GM20431 (cell line): ENCODE data around the gene KRTAP9-1.
"Not testable (repeated sequence)": the region's sequence is repeated elsewhere in the genome, so short reads cannot be mapped to it uniquely, and the experiment has no call there.

Experiments
- in situ Hi-C: fragments of 300-500 bp; cut with MseI, MboI; formaldehyde crosslinking; loops from one replicate; pipeline ENCODE4 v1.15.0; 2020; ENCODE audit warnings: low sequenced_read_pairs; ENCODE audit not compliant: unreplicated experiment

KRTAP9-1 gene

GRCh38 chr17:41189837-41190318, at the start of gene KRTAP9-1:
Gene KRTAP9-1, plus strand, starts transcription at chr17:41189887. Its CDS starts 0 bp downstream, at chr17:41189887.
- in situ Hi-C loops, result not testable (repeated sequence)

- in situ Hi-C loops, result no loop called here
Measured at GRCh38 chr17:41140360-41141131, 49.1 kb upstream of the KRTAP9-1 start, which contains the start of gene KRTAP4-6. Gene KRTAP4-6, minus strand, starts transcription at chr17:41140544. Its CDS starts 57 bp downstream, at chr17:41140487.

- in situ Hi-C loops, result no loop called here
Measured at GRCh38 chr17:41141361-41141760, 48.3 kb upstream of the KRTAP9-1 start.

GRCh38 chr17:41144846-41145245, 44.8 kb upstream of the KRTAP9-1 start:
- in situ Hi-C loops, result no loop called here

GRCh38 chr17:41145261-41145660, 44.4 kb upstream of the KRTAP9-1 start:
- in situ Hi-C loops, result no loop called here

- in situ Hi-C loops, result no loop called here
Measured at GRCh38 chr17:41147531-41148204, 42.0 kb upstream of the KRTAP9-1 start.

- in situ Hi-C loops, result not testable (repeated sequence)
Measured at GRCh38 chr17:41148971-41149651, 40.6 kb upstream of the KRTAP9-1 start.

- in situ Hi-C loops, result no loop called here
Measured at GRCh38 chr17:41149652-41149985, 40.1 kb upstream of the KRTAP9-1 start, which contains the start of gene KRTAP4-5. Gene KRTAP4-5, minus strand, starts transcription at chr17:41149825. Its CDS starts 58 bp downstream, at chr17:41149767.

GRCh38 chr17:41150026-41150425, 39.7 kb upstream of the KRTAP9-1 start:
- in situ Hi-C loops, result no loop called here

GRCh38 chr17:41151525-41151924, 38.2 kb upstream of the KRTAP9-1 start:
- in situ Hi-C loops, result no loop called here

- in situ Hi-C loops, result no loop called here
Measured at GRCh38 chr17:41153856-41154255, 35.8 kb upstream of the KRTAP9-1 start.

- in situ Hi-C loops, result not testable (repeated sequence)
Measured at GRCh38 chr17:41160190-41160589, 29.5 kb upstream of the KRTAP9-1 start.

- in situ Hi-C loops, result no loop called here
Measured at GRCh38 chr17:41160648-41161047, 29.0 kb upstream of the KRTAP9-1 start, which contains the start of gene KRTAP4-4. Gene KRTAP4-4, minus strand, starts transcription at chr17:41160748. Its CDS starts 57 bp downstream, at chr17:41160691.

GRCh38 chr17:41163828-41164227, 25.9 kb upstream of the KRTAP9-1 start:
- in situ Hi-C loops, result no loop called here

- in situ Hi-C loops, result no loop called here
Measured at GRCh38 chr17:41167561-41167960, 22.1 kb upstream of the KRTAP9-1 start.

GRCh38 chr17:41168121-41168520, 21.6 kb upstream of the KRTAP9-1 start, which contains the start of gene KRTAP4-3:
Gene KRTAP4-3, minus strand, starts transcription at chr17:41168221. Its CDS starts 49 bp downstream, at chr17:41168172.
- in situ Hi-C loops, result no loop called here

GRCh38 chr17:41171886-41172285, 17.8 kb upstream of the KRTAP9-1 start:
- in situ Hi-C loops, result no loop called here

GRCh38 chr17:41176744-41177387, 12.8 kb upstream of the KRTAP9-1 start:
- in situ Hi-C loops, result no loop called here

GRCh38 chr17:41177727-41178271, 11.9 kb upstream of the KRTAP9-1 start, which contains the start of gene KRTAP4-2:
Gene KRTAP4-2, minus strand, starts transcription at chr17:41178221. Its CDS starts 57 bp downstream, at chr17:41178164.
- in situ Hi-C loops, result no loop called here
